Activated naive CD4-positive, alpha-beta T cell treated with Interleukin-2 at 50 U/mL for 16 hours (primary cell): ENCODE results near the gene ADAT1.
A peak's percentile ranks its signal among the peaks of the same experiment; 100 is the strongest.

Experiments
- DNase-seq: peaks from one replicate; pipeline ENCODE4 v3.0.0-alpha.2; 2020

Gene ADAT1, protein sequence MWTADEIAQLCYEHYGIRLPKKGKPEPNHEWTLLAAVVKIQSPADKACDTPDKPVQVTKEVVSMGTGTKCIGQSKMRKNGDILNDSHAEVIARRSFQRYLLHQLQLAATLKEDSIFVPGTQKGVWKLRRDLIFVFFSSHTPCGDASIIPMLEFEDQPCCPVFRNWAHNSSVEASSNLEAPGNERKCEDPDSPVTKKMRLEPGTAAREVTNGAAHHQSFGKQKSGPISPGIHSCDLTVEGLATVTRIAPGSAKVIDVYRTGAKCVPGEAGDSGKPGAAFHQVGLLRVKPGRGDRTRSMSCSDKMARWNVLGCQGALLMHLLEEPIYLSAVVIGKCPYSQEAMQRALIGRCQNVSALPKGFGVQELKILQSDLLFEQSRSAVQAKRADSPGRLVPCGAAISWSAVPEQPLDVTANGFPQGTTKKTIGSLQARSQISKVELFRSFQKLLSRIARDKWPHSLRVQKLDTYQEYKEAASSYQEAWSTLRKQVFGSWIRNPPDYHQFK

DNA sequence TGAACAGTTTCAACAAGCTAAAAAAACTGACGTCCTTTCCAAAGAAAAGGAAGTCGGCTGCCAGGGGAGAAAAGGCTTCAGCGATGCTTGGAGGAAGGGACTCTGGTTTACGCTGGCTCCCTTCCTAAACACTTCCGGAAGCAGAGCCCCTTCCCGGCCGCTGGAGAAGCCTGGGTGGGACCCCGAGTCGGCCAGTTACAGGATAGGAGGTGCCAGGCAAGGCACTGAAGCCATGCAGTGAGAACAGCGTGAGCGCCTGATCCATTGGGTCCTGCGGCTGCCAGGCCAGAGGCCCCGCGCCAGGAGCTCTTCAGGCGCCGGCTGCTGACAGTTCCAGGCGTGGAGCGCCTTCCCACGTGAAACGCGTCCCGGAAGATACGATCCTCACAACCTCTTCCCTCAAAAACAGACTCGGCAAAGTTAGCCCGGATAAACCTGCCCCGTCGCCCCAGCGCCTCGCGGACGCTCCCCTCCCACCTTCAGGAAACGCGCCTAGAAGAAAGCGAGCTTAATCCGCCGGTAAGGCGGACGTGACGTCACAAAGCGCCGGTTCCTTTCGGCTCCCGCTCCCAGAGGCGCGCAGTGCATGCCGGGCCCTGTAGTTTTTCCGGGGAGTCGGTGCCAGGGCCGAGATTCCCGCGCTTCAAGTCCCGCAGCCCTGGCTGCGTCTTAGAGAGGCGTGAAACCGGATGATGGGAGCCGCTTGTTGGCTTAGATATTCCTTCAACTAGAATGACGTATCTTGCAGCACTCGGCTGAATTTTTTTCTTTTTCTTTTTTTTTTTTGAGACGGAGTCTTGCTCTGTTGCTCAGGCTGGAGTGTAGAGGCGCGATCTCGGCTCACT is at the start of gene ADAT1:
TSS of gene ADAT1 (minus strand) at position 521 of the 845 bp plus-strand sequence. CDS start 2,482 bp downstream, outside the sequence.
- DNase-seq = peak; percentile 97

DNA sequence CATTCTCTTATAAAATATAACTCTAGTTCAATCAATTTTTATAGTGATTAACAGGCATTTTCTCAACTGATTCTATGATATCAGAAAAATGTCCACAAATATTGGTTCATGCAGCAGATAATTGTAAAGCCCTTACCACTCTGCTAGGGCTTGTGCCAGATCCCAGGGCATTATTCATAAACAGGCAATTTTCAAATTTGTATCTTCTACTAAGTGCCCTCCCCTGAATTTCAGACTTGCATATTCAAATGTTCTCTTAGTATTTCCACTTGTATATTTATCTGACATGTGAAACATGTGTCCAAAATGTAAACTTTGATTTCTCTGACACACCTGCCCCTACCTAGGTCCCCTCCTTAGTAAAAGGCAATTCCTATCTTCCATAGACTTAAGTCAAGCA is 44.4 kb upstream of the ADAT1 start:
- DNase-seq = no peak

DNA sequence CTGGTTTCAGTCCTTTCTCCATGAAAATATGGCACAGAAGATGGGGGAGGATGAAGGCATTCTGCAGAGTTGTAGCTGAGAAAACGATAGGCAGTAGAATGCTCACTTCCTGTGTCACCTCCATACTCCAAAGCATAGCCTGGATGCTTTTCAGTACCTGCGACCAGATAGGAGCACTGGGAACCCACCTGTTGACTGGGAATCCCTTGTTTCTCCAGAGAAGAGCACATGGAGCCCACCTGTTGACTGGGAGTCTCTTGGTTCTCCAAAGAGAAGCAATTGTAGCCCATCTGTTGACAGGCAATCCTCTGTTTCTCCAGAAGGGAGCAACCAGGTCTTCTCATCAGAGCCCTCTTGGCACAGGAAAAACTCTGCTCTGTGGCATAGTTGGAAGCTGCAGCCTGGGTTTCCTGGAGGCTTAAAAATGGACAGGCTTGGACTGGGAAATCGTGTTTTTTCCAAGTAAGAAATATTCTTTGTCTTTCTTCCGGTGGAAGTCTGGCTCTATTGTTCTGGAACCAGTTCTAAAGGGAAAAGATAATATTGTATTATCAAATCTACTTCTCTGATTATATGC is 37.7 kb upstream of the ADAT1 start:
- DNase-seq = no peak

DNA sequence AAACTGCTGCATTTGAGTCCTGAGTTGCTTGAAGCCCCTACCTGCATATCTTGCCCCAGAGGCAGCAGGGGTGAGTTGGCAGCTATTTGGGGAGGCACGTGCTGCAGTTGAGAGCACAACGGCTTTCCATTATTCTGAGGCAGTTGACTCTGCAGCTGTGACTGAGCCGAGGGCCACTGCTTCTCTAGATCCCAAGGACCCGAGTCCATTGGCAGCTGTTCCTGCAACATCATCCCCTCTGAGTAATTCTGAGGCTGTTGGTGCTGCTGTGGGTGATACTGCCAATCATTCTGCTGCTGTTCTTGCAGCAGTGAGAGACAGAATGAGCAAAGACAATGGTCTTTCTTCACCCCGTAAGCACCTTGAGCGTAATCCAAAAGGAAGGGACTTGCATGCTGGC is 37.2 kb upstream of the ADAT1 start:
- DNase-seq = no peak

DNA sequence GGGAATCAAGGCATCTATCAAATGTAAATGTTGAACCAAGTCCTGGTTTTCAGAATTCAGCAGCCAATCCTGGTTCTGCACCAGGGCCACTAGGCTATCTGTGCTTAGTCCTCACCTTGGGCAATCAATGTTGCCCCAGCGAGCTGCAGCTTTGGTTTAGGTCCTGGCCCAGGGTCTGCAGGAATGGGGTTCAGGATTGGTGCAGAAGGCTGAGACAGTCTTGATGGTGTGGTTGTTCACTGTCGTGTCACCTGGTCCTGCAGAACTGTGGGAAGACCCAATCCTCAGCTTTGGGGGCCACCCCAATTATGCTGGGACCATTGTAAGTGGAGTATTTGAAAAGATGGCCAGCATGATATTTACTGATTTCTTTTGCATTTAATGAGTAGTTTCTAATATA is 35.1 kb upstream of the ADAT1 start:
- no peak for DNase-seq

DNA sequence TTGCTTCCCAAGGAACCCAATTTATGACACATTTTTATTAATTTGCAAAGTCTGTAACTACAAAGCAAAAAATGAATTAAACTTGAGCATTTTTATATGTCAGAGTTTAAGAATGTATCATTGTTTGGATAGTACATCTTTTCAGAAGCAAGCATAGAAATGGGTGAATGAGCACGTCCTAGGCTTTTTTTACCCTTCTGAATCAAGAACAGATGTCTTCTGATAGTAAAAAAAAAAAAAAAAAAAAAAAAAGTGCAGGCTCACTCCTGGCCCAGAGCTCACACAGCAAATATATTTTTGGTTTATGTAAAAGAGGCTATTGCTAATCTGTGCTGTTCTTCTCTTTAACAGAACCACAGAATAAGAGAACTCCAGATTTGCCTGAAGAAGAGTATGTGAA is 30.8 kb upstream of the ADAT1 start:
- no peak for DNase-seq

DNA sequence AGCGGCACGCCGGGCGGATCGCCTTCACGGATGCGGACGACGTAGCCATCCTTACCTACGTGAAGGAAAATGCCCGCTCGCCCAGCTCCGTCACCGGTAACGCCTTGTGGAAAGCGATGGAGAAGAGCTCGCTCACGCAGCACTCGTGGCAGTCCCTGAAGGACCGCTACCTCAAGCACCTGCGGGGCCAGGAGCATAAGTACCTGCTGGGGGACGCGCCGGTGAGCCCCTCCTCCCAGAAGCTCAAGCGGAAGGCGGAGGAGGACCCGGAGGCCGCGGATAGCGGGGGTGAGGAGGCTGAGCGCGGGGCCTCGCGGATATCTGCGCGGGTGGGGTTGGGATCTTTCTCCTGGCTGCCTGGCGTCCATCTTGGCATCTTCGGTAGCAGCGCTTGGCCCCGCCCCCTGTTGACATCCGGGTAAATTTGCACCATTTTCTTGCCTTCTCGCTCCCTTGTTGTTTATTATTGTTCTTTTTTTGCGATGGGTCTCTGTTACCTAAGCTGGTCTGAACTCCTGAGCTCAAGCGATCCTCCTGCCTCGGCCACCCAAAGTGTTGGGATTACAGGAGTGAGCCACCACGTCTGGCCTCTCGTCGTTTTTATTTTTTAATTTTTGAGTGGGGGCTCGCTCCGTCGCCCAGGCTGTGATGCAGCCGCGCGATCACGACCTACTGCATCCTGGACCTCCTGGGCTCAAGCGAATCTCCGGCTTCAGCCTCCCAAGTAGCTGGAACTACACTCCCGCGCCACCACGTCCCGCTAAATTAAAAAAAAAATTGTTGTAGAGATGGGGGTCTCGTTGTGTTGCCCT is 25.4 kb upstream of the ADAT1 start:
- peak; percentile 90 for DNase-seq

DNA sequence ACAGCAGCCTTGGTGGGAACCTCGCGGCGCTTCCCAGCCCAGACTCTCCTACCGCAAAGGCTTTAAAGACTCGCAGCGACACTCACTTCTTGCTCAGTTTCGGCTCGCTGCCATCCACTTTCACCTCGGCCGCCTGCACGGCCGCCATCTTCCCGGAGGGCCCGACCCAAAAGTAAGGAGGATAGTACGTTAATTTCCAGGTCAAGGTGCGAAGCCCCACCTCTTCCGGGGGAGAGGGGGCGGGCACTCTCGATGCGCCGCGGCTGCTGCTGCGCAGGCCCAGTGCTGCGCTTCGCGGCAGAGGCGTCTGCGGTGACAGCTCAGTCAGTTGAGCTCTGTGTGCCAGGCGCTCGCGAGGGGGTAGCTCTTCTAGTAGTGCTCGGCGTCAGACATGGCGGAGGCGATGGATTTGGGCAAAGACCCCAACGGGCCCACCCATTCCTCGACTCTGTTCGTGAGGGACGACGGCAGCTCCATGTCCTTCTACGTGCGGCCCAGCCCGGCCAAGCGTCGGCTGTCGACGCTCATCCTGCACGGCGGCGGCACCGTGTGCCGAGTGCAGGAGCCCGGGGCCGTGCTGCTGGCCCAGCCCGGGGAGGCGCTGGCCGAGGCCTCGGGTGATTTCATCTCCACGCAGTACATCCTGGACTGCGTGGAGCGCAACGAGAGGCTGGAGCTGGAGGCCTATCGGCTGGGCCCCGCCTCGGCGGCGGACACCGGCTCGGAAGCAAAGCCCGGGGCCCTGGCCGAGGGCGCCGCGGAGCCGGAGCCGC is 24.6 kb upstream of the ADAT1 start, which contains the start of the genes KARS1 and TERF2IP:
TSS of gene KARS1 (minus strand) at position 174 of the 773 bp plus-strand sequence. CDS start at position 148, 26 bp downstream.
TSS of gene TERF2IP (plus strand) at position 282 of the 773 bp plus-strand sequence. CDS start at position 392, 110 bp downstream.
- DNase-seq = peak; percentile 97

DNA sequence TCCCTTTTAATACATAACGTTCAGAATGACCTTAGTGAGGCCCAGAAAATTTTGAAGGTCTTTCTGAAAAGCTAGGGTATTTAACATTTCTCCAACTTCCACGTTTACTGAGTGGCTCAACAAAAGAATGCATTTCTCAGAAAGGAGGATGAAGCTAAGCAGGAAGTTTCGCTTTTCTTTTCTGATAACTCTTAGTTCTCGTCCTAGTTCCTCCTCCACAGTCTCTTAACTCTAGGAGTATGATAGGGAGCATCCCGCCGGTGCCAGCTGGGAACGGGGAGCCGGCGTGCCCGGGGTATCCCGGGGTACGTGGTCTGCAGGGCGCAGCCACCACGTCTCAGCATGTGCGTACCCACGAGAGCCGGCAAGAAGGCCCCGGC is 24.0 kb upstream of the ADAT1 start:
- DNase-seq = no peak

DNA sequence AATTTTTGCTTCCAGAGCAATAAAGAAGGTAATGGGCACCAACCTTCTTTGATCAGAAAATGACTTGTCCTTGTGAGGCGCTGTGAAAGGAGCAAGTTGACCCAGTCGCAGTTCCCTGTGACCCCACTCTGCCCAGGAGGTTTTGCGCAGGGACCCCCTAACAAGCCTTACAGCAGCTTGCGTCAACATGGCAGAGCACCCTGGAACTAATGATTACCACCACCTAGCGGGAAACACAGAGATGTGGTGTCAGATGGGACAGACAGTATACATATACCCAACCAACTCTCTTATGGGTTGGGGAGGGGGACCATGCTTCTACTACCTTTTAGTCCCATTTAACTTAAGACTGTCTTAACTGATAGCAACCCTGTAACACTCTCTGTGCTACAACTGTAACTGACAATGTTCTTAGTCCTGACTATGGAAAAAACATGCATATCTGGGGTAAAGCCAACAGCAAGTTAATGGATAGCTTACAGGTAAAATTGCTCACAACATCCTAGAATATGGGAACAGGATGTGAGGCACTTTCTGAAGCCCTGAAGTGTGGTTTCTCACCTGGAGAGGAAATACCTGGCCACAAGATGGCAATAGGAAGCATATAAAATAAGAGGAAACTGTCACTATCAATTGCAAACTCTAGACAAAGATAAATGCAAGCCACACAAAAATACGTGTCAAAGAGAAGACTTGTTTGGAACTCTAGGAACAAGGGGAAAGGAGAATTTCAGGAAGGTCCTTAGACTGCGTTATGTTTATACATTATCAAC is 21.3 kb upstream of the ADAT1 start:
- no peak for DNase-seq

DNA sequence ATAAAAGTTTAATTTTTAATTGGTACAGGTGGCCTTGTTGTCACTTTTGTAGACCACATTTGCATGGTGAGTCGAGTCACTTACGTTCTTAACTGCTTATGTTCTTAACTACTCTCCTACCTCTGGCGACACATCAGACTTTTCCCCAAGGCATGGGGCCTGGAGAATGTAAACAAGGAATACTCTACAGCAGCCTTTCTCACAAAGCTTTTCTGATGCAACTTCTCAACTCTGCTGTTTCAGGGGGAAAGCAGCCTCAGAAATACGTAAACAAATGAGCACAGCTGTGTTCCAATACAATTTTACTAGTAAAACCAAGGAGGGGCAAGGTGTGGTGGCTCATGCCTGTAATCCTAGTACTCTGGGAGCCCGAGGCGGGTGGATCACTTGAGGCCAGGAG is 17.5 kb upstream of the ADAT1 start:
- DNase-seq = no peak

DNA sequence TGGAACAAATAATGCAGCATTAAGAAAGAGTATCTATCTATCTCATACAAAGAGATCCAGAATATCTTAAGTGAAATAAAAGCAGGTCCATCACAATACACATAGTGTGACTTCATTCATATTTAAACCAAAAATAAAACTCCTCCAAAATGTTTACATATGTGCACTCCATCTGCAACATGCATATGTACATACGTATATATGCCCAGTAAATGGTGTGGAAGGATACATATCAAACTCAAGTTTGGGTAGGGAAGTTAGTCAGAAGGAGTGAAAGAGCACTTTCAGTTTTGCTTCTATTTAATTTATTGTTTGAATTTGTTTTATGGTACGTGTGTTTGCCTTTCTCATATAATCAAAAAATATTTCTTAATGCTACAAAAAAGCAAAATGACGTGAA is 12.0 kb upstream of the ADAT1 start:
- no peak for DNase-seq

DNA sequence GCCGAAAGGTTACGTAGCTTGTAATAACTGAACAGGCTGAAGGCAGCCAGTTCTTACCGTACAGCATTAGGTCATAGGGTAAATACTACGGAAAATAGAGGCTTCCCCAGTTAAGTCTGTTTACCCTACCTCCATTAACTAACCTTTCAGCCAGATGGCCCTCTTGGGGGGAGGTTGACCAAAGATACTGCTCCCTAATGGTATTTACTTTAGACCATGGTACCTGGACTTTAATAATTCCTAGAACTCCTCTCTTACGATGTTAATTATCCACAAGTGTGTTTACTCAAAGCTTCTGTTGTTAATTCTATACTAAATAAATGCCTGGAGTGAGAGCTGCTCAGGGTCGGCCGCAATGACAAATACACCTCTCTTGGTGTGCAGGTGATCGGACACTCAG is 9.8 kb upstream of the ADAT1 start:
- no peak for DNase-seq

DNA sequence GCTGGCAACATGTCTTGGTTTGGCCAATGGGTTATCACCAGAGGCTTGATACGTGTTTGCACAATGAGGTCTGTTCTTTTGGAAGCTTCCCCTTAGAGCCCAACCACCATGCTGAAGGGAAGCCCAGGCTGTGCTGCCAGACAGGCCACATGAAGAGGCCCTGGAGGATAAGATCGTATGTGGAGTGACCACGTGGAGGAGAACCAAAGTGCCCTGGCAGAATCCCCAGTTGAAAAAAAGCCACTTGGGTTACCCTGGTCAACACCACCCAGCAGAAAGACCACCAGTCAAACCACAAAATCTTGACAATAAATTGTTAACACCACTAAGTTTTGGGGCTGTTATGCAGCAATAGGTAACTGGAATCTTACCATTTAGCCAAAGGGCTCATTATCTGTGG is 7.0 kb upstream of the ADAT1 start:
- no peak for DNase-seq

DNA sequence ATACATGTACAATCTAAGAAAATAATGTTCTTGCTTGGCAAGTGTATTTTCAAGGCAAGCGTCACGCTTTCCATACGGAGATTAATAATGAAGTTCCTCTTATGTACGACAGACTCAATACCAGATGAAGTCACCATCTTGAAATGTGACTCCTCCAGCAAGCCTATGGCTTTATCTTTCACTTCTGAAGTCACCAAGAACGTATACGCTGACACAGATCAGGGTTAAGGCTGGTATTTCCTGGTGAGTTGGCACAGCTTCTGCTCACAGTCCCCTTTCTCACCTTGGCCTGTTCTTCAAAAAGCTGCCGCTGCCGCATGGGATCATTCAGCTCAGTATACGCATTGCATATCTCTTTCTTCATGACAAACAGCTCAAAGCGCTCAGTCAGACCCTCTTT is 6.1 kb upstream of the ADAT1 start:
- DNase-seq = no peak

DNA sequence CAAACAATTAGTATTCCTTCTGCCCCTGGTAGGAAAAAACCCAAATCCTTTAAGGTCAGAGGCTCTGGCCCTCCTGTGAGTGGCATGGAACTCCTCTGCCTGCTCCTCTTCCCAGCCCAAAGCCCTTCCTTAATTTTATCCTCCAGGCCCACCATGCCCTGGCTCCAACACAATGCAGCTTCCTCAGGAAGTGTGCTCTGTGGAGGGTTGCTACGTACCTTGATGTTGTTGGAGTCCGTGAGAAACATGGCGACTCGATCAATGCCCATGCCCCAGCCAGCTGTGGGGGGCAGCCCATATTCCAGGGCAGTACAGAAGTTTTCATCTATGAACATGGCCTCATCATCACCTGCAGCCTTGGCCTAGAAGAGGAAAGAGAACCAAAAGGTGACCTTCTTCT is 5.3 kb upstream of the ADAT1 start:
- no peak for DNase-seq

DNA sequence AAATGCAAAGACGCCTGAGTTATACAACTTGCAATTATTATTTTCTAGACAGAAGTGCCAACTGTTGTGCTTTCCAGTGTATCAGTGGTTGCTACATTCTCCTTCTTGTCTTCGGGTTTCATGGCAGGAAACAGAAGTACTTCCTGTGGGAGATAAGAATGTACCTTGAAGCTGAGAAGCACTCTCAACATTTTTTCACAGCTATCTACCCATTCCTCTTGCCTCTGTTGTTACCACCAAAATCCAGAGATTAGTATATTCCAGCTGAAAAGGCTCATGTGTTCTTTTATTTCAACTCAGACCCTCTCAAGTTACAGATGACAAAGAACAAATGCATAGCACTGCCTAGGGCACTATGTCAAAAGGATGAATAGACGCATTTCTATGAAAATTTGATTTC is 4.8 kb upstream of the ADAT1 start:
- no peak for DNase-seq

DNA sequence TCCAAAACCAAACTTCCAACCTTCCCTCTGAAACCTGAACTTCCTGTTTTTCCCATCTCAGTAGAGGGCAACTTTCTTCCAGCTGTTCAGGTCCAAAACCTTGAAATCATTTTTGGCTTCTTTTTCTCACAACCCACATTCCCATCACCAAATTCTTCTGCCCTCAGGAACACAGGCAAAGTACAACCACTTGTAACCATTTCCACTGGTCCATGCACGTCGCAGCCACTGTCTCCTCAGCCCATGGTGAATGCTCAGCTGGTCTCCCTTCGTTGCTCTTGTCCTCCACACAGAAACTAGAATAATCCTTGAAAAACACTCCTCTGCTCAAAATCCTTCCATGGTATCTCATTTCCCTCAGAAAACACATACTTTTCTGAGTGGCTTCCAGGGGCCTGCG is 3.7 kb upstream of the ADAT1 start:
- no peak for DNase-seq

DNA sequence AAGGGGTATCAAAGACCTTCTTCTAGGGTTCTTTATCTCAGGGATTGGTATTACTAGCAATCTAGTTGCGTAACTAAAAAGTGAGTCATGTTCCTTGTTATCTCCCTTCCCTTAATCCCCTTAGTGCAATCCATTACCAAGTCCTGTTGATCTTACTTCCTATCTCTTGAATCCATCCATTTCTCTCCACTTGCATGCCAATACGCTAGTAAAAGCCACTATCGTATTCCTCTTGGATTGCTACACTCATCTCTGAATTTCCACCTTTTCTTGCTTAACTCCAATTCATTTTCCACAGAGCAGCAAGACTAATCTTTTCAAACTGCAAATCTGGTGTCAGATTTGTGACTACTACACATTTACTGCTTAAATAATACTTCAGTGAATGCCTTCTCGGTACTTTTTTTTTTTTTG is 1.8 kb upstream of the ADAT1 start:
- DNase-seq = no peak

DNA sequence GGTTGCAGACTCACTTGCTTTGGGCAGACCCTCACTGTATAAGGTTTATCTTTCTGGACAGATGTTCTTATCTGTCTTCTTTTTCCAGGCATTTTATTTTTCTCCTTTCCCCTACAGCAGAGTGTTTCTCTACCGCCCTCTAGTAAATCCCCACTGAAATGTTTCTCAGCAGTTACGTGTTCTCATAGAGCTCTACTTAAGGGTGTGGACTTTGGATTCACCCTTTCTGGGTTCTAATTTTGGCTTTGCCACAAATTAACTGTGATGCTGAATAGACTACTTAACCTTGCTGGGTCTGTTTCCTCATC is 2.0 kb downstream of the ADAT1 start:
- DNase-seq = no peak
